ENCODE results near the gene SNW1.
A peak's percentile ranks its signal among the peaks of the same experiment; 100 is the strongest.
"Not testable (repeated sequence)": the region's sequence is repeated elsewhere in the genome, so short reads cannot be mapped to it uniquely, and the experiment has no call there.

The SNW1 gene

GRCh38 chr14:77760381-77761204, at the start of gene SNW1:
Gene SNW1, minus strand, starts transcription at chr14:77761156. Its CDS starts 29 bp downstream, at chr14:77761127.
- peak; percentile 99 for DNase-seq

- no peak for DNase-seq
These were observed 48.1 kb upstream of the SNW1 start for GRCh38 chr14:77809011-77809410.

GRCh38 chr14:77808250-77808649, 47.3 kb upstream of the SNW1 start:
- DNase-seq = no peak

GRCh38 chr14:77805706-77806105, 44.8 kb upstream of the SNW1 start:
- no peak for DNase-seq

GRCh38 chr14:77804592-77804991, 43.6 kb upstream of the SNW1 start:
- DNase-seq = peak; percentile 61

GRCh38 chr14:77800814-77801213, 39.9 kb upstream of the SNW1 start:
- DNase-seq = no peak

GRCh38 chr14:77799863-77800730, 39.1 kb upstream of the SNW1 start, which contains the start of gene ADCK1:
Gene ADCK1, plus strand, starts transcription at chr14:77800109. Its CDS starts 18,870 bp downstream, at chr14:77818979.
- DNase-seq = peak; percentile 96

- not testable (repeated sequence) for DNase-seq
These were observed 38.5 kb upstream of the SNW1 start for GRCh38 chr14:77799456-77799855.

GRCh38 chr14:77794357-77794756, 33.4 kb upstream of the SNW1 start:
- no peak for DNase-seq

GRCh38 chr14:77793255-77793654, 32.3 kb upstream of the SNW1 start:
- DNase-seq = not testable (repeated sequence)

GRCh38 chr14:77791225-77791600, 30.3 kb upstream of the SNW1 start:
- DNase-seq = no peak

GRCh38 chr14:77790566-77791224, 29.7 kb upstream of the SNW1 start:
- peak; percentile 96 for DNase-seq

GRCh38 chr14:77786148-77786547, 25.2 kb upstream of the SNW1 start:
- DNase-seq = no peak

- DNase-seq = no peak
These were observed 21.2 kb upstream of the SNW1 start for GRCh38 chr14:77782202-77782601.

GRCh38 chr14:77773966-77774365, 13.0 kb upstream of the SNW1 start:
- DNase-seq = not testable (repeated sequence)

GRCh38 chr14:77768442-77769069, 7.6 kb upstream of the SNW1 start:
- not testable (repeated sequence) for DNase-seq

- DNase-seq = no peak
These were observed 3.0 kb upstream of the SNW1 start for GRCh38 chr14:77763978-77764377.

- DNase-seq = no peak
These were observed 2.4 kb upstream of the SNW1 start for GRCh38 chr14:77763316-77763715.

- DNase-seq = peak; percentile 49
These were observed 412 bp upstream of the SNW1 start for GRCh38 chr14:77761205-77761931.

- DNase-seq = no peak
These were observed 8.0 kb downstream of the SNW1 start for GRCh38 chr14:77752799-77753516.

GRCh38 chr14:77752266-77752665, 8.7 kb downstream of the SNW1 start:
- DNase-seq = no peak
